Cardiac fibroblast (primary cell): ENCODE measurements around the gene TPM3.
"Not testable (repeated sequence)": the region's sequence is repeated elsewhere in the genome, so short reads cannot be mapped to it uniquely, and the experiment has no call there.

Source experiments
- DNase-seq, 2 donors: peaks; one replicate each; pipeline versions ENCODE4 v3.0.0 to v3.0.0-alpha.2; 2010; ENCODE audit warnings: low read depth in 2 of 2
- H3K4me3 ChIP-seq, 2 donors: replicated peaks in 1 of 2; 1 replicate in 1 of 2; 2 replicates in 1 of 2; pipeline ENCODE4 v1.5.1; 2011; ENCODE audit warnings: low read depth in 2 of 2, low read length in 2 of 2, mild to moderate bottlenecking in 2 of 2, moderate library complexity in 1 of 2
- CTCF ChIP-seq: IDR thresholded peaks from one replicate; pipeline ENCODE4 v1.5.1; 2011; ENCODE audit warnings: low read depth, mild to moderate bottlenecking, low read length, inconsistent platforms

Gene TPM3

GRCh38 chr1:154191990-154192461 is at the start of gene TPM3:
TSS of gene TPM3 (minus strand) at chr1:154192100. CDS start at chr1:154192018, 82 bp downstream.
- peak within 1 kb of the TSS in 1 of 2 donors; percentile 34 for H3K4me3 ChIP-seq
- TF ChIP-seq CTCF = no peak
- DNase-seq = peak; percentile 70 to 83

- H3K4me3 ChIP-seq = no peak overlapping the region
- no peak for TF ChIP-seq CTCF
- DNase-seq = no peak
Observed at GRCh38 chr1:154240294-154240833, 48.5 kb upstream of the TPM3 start.

DNA sequence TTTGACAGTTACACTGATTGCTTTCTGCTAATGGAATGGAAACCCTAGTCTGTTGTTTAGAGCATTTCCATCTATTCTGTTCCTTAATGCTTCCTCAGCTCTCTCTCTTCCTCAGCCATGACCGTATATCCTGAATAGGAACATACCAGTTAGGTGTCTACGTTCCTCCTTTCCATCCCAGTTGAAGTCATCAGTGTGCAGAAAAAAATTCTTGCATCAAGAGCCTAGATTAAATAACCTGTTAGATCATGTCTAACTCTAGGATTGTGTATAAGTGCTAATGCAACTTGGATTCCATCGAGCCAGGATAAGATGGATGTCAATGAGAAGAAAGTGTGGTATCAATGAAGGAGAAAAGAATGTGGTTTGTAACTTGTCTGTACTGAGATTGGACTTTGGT is 47.6 kb upstream of the TPM3 start:
- no peak for DNase-seq
- TF ChIP-seq CTCF = no peak
- no peak overlapping the region for H3K4me3 ChIP-seq

DNA sequence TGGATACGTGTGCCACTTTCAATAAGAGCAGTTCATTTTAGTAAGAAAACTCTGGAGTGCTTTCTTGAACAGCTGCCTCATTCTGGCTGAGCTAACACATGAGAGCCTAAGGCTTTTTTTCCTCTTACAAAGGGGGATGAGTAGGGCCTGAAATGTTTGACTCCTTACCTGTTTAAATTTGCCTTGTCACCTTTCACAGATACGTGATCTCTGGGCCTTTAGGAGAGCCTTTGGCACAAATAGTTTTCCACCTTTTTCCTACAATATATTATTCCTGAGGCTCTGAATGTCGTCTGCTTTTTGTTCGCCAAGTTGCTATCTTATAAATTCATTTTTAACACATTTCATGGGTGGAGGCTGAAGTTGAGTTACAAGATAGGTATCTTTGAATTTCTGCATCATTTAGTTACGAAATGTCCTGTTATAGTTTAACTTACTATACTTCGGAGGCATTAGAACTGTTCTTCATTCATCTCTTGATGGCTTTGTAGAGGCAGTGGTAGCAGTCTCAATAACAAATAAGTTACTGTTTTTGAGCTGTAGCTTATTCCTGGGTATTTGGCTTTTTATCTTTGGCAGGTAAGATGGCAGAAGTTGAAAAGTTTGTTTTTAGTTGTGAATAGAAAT is 46.1 kb upstream of the TPM3 start:
- H3K4me3 ChIP-seq = no peak overlapping the region
- TF ChIP-seq CTCF = no peak
- DNase-seq = no peak

- TF ChIP-seq CTCF = no peak
- no peak overlapping the region for H3K4me3 ChIP-seq
- DNase-seq = no peak
Observed at GRCh38 chr1:154237435-154237834, 45.5 kb upstream of the TPM3 start.

GRCh38 chr1:154236855-154237254 is 45.0 kb upstream of the TPM3 start:
- TF ChIP-seq CTCF = no peak
- no peak for DNase-seq
- no peak overlapping the region for H3K4me3 ChIP-seq

DNA sequence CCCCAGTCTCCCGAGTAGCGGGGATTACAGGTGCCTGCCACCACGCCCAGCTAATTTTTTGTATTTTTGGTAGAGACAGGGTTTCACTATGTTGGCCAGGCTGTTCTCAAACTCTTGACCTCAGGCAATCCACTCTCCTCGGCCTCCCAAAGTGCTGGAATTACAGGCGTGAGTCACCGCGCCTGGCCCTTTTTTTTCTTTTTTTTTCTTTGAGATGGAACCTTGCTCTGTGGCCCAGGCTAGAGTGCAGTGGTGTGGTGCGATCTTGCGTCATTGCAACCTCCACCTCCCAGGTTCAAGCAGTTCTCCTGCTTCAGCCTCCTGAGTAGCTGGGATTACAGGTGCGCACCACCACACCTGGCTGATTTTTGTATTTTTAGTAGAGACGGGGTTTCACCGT is 41.2 kb upstream of the TPM3 start:
- not testable (repeated sequence) for H3K4me3 ChIP-seq, DNase-seq

- not testable (repeated sequence) for H3K4me3 ChIP-seq, DNase-seq
Observed at GRCh38 chr1:154231112-154231511, 39.2 kb upstream of the TPM3 start.
